OCI-LY1 (cell line): ENCODE data around the gene DOCK2.

Experiments
- CTCF ChIP-seq: fragments of 200-600 bp; sonication (generic), shearing (Covaris generic); IDR thresholded peaks from 2 replicates; pipeline ENCODE4 v1.5.1; 2017; ENCODE audit warnings: mild to moderate bottlenecking, antibody characterized with exemption, low read length, moderate library complexity, mixed read lengths
- EZH2 ChIP-seq: fragments of 200-600 bp; sonication (generic), shearing (Covaris generic); IDR thresholded peaks from 2 replicates; pipeline ENCODE4 v1.8.0; 2017; ENCODE audit warnings: borderline replicate concordance, mixed run types, mild to moderate bottlenecking, antibody characterized with exemption, low read length, moderate library complexity, mixed read lengths

- no peak for TF ChIP-seq EZH2
- no peak for TF ChIP-seq CTCF
These were observed 111.1 kb downstream of the DOCK2 start for GRCh38 chr5:169748174-169748573.
